GOT3 (cell line): ENCODE results near the gene SH3RF3.

Experiments used
- DNase-seq: peaks from one replicate; lab custom pipeline; 2025; ENCODE audit warnings: mixed read lengths; lab: John Stamatoyannopoulos, UW

SH3RF3 gene

GRCh38 chr2:109435066-109435690 is 306.2 kb downstream of the SH3RF3 start:
- DNase-seq, result no peak

GRCh38 chr2:109435901-109436598 is 307.0 kb downstream of the SH3RF3 start:
- peak; percentile 8 for DNase-seq

- no peak for DNase-seq
Measured at GRCh38 chr2:109436610-109437225, 307.7 kb downstream of the SH3RF3 start.

- no peak for DNase-seq
Measured at GRCh38 chr2:109437325-109438090, 308.5 kb downstream of the SH3RF3 start.

- no peak for DNase-seq
Measured at GRCh38 chr2:109438146-109438545, 309.1 kb downstream of the SH3RF3 start.

- DNase-seq, result peak; percentile 9
Measured at GRCh38 chr2:109438773-109439389, 309.9 kb downstream of the SH3RF3 start.

GRCh38 chr2:109439390-109439786 is 310.4 kb downstream of the SH3RF3 start:
- no peak for DNase-seq

GRCh38 chr2:109439986-109440385 is 311.0 kb downstream of the SH3RF3 start:
- DNase-seq, result no peak

GRCh38 chr2:109440499-109441156 is 311.6 kb downstream of the SH3RF3 start:
- no peak for DNase-seq

- DNase-seq, result no peak
Measured at GRCh38 chr2:109442715-109443319, 313.8 kb downstream of the SH3RF3 start.

- DNase-seq, result no peak
Measured at GRCh38 chr2:109444916-109445315, 315.9 kb downstream of the SH3RF3 start.

- no peak for DNase-seq
Measured at GRCh38 chr2:109446278-109447131, 317.5 kb downstream of the SH3RF3 start.

- DNase-seq, result no peak
Measured at GRCh38 chr2:109447251-109447661, 318.3 kb downstream of the SH3RF3 start.

- no peak for DNase-seq
Measured at GRCh38 chr2:109447776-109448175, 318.8 kb downstream of the SH3RF3 start.

GRCh38 chr2:109448207-109448606 is 319.2 kb downstream of the SH3RF3 start:
- no peak for DNase-seq

GRCh38 chr2:109448946-109449788 is 320.2 kb downstream of the SH3RF3 start:
- DNase-seq, result no peak

- DNase-seq, result no peak
Measured at GRCh38 chr2:109450574-109451273, 321.7 kb downstream of the SH3RF3 start.

- DNase-seq, result no peak
Measured at GRCh38 chr2:109451671-109452070, 322.7 kb downstream of the SH3RF3 start.
